NCI-H345 treated with DMSO at 0.1 percent for 48 hours (cell line): ENCODE measurements around the gene PTDSS2.
"Not testable (repeated sequence)": the region's sequence is repeated elsewhere in the genome, so short reads cannot be mapped to it uniquely, and the experiment has no call there.

Experiments
- DNase-seq: peaks from one replicate; lab custom pipeline; 2025; ENCODE audit not compliant: unreplicated experiment; lab: John Stamatoyannopoulos, UW

PTDSS2 gene

GRCh38 chr11:503179-503981, 53.3 kb downstream of the PTDSS2 start:
- no peak for DNase-seq

GRCh38 chr11:504053-504993, 54.2 kb downstream of the PTDSS2 start:
- no peak for DNase-seq

GRCh38 chr11:504994-505344, 54.9 kb downstream of the PTDSS2 start:
- no peak for DNase-seq

GRCh38 chr11:506238-506994, 56.3 kb downstream of the PTDSS2 start:
- DNase-seq: peak; percentile 92

- DNase-seq: peak; percentile 84
Observed at GRCh38 chr11:506995-507726, 57.1 kb downstream of the PTDSS2 start, which contains the start of gene RNH1. TSS of gene RNH1 (minus strand) at chr11:507242. CDS start at chr11:502162, 5,080 bp downstream.

GRCh38 chr11:507727-508515, 57.8 kb downstream of the PTDSS2 start:
- DNase-seq: no peak

- DNase-seq: no peak
Observed at GRCh38 chr11:508956-509355, 58.9 kb downstream of the PTDSS2 start.

GRCh38 chr11:512761-513595, 62.9 kb downstream of the PTDSS2 start:
- DNase-seq: no peak

- no peak for DNase-seq
Observed at GRCh38 chr11:514606-515005, 64.5 kb downstream of the PTDSS2 start.

- no peak for DNase-seq
Observed at GRCh38 chr11:515131-515530, 65.1 kb downstream of the PTDSS2 start.

- no peak for DNase-seq
Observed at GRCh38 chr11:516400-516799, 66.3 kb downstream of the PTDSS2 start.

GRCh38 chr11:516918-517685, 67.0 kb downstream of the PTDSS2 start:
- not testable (repeated sequence) for DNase-seq

- DNase-seq: no peak
Observed at GRCh38 chr11:518463-519202, 68.6 kb downstream of the PTDSS2 start.

- DNase-seq: no peak
Observed at GRCh38 chr11:520428-521176, 70.5 kb downstream of the PTDSS2 start.

GRCh38 chr11:521177-521688, 71.2 kb downstream of the PTDSS2 start:
- no peak for DNase-seq

- no peak for DNase-seq
Observed at GRCh38 chr11:526192-526591, 76.1 kb downstream of the PTDSS2 start.
